Astrocyte of the spinal cord (primary cell): ENCODE data around the gene ABLIM2.

Experiments used
- DNase-seq: peaks from one replicate; pipeline ENCODE4 v3.0.0; 2011; ENCODE audit warnings: low read depth, low spot score
- H3K4me3 ChIP-seq: 2 replicates; pipeline ENCODE4 v1.5.1; 2011; ENCODE audit warnings: low read depth, mild to moderate bottlenecking, low read length, moderate library complexity
- in situ Hi-C: cut with HindIII; loops from 2 replicates; pipeline ENCODE4 v1.10.0; 2017; ENCODE audit warnings: low sequenced_read_pairs
- TF ChIP-seq, protein P1 (sequence below): IDR thresholded peaks from 2 replicates; pipeline ENCODE4 v1.5.1; 2012; ENCODE audit warnings: low read depth, mild to moderate bottlenecking, low read length, inconsistent platforms

ABLIM2 gene

DNA sequence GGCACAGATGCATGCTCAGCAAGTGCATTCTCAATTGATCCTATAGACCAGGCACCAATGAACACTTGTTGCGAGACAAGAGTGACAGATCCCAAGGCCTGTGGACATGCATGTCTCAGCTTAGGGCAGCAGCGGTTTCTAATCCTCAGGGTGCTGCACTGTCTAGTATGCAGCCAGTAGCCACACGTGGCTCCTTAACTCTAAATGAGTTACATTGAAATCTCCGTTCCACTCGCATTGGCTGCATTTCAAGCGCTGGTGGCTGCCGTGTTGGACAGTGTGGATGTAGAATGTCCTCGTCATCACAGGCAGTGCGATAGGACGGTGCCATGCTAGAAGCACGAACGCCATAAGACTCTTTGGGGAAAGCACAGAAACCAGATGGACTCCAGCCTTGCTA is 194.9 kb downstream of the ABLIM2 start:
- in situ Hi-C loops = no loop called here
- DNase-seq = no peak
- TF ChIP-seq, protein P1, sequence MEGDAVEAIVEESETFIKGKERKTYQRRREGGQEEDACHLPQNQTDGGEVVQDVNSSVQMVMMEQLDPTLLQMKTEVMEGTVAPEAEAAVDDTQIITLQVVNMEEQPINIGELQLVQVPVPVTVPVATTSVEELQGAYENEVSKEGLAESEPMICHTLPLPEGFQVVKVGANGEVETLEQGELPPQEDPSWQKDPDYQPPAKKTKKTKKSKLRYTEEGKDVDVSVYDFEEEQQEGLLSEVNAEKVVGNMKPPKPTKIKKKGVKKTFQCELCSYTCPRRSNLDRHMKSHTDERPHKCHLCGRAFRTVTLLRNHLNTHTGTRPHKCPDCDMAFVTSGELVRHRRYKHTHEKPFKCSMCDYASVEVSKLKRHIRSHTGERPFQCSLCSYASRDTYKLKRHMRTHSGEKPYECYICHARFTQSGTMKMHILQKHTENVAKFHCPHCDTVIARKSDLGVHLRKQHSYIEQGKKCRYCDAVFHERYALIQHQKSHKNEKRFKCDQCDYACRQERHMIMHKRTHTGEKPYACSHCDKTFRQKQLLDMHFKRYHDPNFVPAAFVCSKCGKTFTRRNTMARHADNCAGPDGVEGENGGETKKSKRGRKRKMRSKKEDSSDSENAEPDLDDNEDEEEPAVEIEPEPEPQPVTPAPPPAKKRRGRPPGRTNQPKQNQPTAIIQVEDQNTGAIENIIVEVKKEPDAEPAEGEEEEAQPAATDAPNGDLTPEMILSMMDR = no peak
- no peak overlapping the region for H3K4me3 ChIP-seq

DNA sequence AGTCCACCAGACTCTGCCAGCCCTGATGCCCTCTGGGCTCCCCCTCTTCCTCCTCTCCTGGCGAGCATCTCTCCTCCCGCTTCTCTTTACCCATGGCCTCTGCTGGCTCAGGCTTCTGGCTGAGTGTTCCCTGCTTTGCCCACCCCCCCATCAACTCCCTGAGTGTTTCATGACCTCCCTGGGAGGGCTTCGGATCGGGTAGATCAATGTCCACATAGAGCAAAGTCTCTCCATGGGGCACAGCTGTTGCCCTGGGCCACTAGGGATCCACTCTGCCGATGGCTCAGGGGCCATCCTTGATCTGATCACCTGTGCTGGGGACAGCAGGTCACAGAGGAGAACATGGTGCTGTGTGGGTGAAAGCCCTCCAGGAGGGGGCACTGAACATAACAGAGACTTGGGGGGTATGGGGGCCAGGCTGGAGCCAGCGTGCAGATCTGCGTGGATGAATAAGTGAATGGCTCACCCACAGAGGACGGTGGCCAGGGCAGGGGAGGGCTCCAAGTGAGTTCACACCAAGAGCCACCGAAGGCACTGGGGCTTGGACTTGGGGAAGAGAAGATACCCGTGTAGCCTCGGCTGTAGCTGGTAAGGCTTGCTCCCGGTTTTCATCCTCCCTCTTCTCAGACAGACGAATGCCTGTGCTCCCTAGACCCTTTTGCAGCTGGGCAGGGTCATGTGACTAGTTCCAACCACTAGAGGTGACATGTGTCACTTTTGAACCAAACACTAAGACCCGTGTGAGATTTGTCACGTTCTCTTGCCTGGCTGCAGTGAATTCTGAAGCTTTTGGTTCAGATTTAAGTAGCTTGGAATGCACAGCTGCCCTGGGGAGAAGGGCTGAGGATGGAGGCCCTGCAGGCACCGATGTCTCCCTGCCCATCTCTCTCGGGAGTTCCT is 195.8 kb downstream of the ABLIM2 start:
- no peak overlapping the region for H3K4me3 ChIP-seq
- DNase-seq = no peak
- TF ChIP-seq, protein P1 = no peak
- in situ Hi-C loops = no loop called here

DNA sequence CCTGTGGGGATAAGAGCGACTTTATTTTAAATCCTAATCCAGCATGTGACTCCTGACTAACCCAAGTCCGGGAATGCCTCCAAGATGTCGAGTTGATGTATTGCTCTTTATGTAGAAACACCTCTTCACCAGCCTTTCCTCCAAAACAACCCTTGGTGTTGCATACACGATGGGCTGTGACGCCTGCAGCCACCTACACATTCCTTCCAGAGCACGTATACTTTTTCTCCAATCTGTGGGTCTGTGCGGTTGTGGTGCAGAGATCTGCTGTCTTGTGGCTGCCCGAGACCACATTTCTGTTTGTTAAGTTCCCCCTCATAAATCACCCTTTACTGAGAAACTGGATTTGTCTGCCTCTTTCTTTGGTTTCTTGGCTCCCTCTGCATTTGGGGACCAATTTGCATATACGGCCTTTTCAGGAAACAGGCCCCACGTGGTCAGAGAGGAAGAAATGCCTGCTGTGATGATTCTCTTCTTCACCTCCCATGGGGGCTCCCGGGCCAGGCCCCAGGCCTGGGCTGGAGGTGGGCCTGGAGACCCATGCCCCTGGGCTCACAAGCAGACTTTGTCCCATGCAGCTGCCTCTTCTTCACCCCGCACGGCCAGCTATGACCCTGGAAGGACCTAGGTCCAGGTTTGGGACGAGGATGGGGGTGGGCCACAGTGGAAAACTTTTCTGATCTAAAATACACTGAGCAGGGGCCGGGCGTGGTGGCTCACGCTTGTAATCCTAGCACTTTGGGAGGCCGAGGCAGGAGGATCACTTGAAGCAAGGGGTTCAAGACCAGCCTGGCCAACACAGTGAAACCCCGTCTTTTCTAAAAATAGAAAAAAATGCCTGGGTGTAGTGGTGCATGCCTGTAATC is 197.6 kb downstream of the ABLIM2 start:
- in situ Hi-C loops = no loop called here
- no peak overlapping the region for H3K4me3 ChIP-seq
- TF ChIP-seq, protein P1 = no peak
- DNase-seq = peak; percentile 99

DNA sequence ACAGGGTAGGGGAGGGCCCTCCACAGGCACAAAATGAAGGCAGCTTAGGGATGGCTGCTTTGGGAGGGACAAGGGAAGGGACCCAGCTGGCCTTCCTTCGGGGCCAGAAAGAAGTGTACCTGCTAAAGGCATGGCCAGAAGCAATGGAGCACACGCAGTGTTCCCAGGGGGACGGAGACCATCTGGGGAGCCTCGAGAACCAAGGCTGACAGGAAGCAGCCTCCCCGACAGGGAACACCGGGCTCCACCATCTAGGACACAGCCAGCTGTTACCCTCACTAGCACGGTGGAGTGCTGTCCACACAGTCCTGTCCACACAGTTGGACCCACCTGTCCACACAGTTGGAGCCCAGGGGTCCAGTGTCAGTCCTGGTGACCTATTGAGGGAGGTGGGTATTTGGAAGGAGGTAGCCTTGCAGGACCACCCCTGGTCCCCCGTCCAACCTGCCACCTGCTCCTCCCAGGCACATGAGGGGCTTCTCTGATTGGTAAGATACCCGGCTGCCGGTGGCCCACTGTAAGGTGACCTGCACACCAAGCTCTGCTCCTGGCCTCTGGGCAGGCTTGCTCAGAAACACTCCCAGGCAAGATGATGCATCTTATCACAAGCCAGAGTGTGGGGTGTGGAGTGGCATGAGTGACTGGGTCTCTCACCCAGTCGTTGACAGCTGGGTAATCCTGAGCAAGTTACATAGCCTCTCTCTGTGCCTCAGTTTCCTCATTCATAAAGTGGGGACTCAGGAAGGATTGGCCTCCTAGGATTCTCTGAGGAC is 198.4 kb downstream of the ABLIM2 start:
- no peak overlapping the region for H3K4me3 ChIP-seq
- no peak for DNase-seq
- in situ Hi-C loops = no loop called here
- TF ChIP-seq, protein P1 = no peak

DNA sequence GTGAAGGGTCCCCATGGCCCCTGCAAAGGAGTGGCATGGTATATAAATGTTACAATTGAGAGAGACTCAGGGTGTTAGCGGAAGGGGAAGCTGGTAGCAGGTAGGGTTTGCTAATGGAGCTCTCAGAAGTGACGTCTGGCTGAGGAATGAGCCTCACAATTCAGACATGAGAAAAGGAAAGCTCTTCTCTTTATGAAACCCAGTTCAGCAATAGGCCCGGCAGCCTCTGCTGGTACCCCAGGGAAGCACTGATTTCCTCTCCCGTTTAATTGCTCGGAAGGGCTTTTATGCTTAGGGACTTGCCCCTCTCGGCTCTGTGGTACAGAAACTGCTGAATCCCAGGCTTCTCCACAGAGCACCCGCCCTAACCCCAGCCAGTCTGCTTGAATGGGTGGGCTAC is 199.5 kb downstream of the ABLIM2 start:
- no peak overlapping the region for H3K4me3 ChIP-seq
- no peak for DNase-seq
- TF ChIP-seq, protein P1 = peak; percentile 14
- in situ Hi-C loops = no loop called here
